PFSK-1 (cell line): ENCODE data around the gene LONP2.

ENCODE experiments used
- POLR2AphosphoS5 ChIP-seq: IDR thresholded peaks from 2 replicates; pipeline ENCODE4 v1.6.1; 2012; ENCODE audit warnings: low read depth, mild to moderate bottlenecking, control low read depth, low read length, moderate library complexity
- REST ChIP-seq, 2 experiments: IDR thresholded peaks; 2 replicates each; pipeline versions ENCODE4 v1.6.1 to v1.8.0; 2011 to 2012; ENCODE audit warnings: low read depth in 2 of 2, low read length in 2 of 2, control low read depth in 1 of 2, inconsistent platforms in 1 of 2, mild to moderate bottlenecking in 1 of 2, moderate library complexity in 1 of 2; ENCODE audit not compliant: insufficient read depth in 1 of 2
- SIN3A ChIP-seq: IDR thresholded peaks from 2 replicates; pipeline ENCODE4 v1.6.1; 2012; ENCODE audit warnings: mild to moderate bottlenecking, low read length, moderate library complexity, borderline replicate concordance; ENCODE audit not compliant: insufficient read depth
- TAF1 ChIP-seq: IDR thresholded peaks from 2 replicates; pipeline ENCODE4 v1.6.1; 2012; ENCODE audit warnings: low read length, control low read depth, borderline replicate concordance; ENCODE audit not compliant: insufficient read depth

DNA sequence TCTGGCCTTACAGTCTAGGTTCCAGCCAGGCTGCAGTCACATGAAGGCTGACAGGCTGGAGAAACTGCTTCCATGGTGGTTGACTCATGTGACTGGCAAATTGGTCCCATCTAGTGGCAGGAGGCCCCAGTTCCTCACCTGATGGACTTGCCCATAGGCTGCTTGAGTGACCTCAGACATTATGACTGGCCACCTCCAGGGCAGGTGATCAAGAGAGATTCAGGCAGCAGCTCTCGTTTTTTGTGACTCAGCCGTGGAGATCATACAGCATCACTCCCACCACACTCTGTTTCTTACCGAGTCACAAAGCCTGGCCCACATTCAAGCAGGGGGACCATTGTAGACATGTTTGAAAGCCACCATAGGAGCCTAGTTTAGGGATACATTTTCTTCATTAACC is 106.6 kb downstream of the LONP2 start:
- TF ChIP-seq POLR2AphosphoS5, result no peak
- no peak for TF ChIP-seq TAF1
- no peak for TF ChIP-seq REST (IDR thresholded peaks at IDR 0.05; ENCODE audit: insufficient read depth in 1 of 2, low read depth in 2 of 2, low read length in 2 of 2)
- no peak for TF ChIP-seq SIN3A
